Measurements from ENCODE around the gene ZNF354C. TPM values are rescaled to one million over a fixed set of nuclear protein-coding genes. Genes with fewer than 3 reads are reported as not detected.

Gene ZNF354C
- total RNA-seq, 1 donor from 2014 or later: 4.1 TPM

- Histone ChIP-seq H3K27me3 (ENCODE audit: insufficient read depth, low read length) (no peaks in the 10 kb centered on the region), H3K4me1 (ENCODE audit: insufficient read depth, low read length) (no peaks in the 10 kb centered on the region), H3K9ac (ENCODE audit: low read length) (no peak overlapping the region), H3K4me3 (ENCODE audit: insufficient read depth, low read depth, low read length) (no peak overlapping the region), H3K36me3 (ENCODE audit: insufficient read depth, low read length) (no peaks in the 10 kb centered on the region), H3K9me3 (ENCODE audit: insufficient read depth, low read depth, low read length) (peaks cover 19% of the 10 kb centered on the region), H2AFZ (ENCODE audit: low read depth, low read length) (no peak overlapping the region), H3K4me2 (ENCODE audit: low read length) (no peak overlapping the region), H4K20me1 (ENCODE audit: insufficient read depth, low read length) (no peaks in the 10 kb centered on the region), H3K27ac (ENCODE audit: low read depth, low read length) (no peak overlapping the region), H3K79me2 (ENCODE audit: insufficient read depth, low read length) (peaks cover 19% of the 10 kb centered on the region)
- Mint-ChIP-seq H3K36me3 (ENCODE audit: low read depth, unreplicated experiment) (peaks cover 58% of the 10 kb centered on the region), H3K4me1 (ENCODE audit: low read depth, unreplicated experiment) (no peaks in the 10 kb centered on the region), H3K27ac (ENCODE audit: unreplicated experiment) (no peak overlapping the region), H3K27me3 (ENCODE audit: low read depth, unreplicated experiment) (no peaks in the 10 kb centered on the region), H3K4me3 (ENCODE audit: unreplicated experiment) (no peak overlapping the region), H3K9me3 (ENCODE audit: unreplicated experiment) (peaks cover 58% of the 10 kb centered on the region)
- DNase-seq (ENCODE audit: low read depth) (no peak), FAIRE-seq (no peak)
- TF ChIP-seq, protein P1, sequence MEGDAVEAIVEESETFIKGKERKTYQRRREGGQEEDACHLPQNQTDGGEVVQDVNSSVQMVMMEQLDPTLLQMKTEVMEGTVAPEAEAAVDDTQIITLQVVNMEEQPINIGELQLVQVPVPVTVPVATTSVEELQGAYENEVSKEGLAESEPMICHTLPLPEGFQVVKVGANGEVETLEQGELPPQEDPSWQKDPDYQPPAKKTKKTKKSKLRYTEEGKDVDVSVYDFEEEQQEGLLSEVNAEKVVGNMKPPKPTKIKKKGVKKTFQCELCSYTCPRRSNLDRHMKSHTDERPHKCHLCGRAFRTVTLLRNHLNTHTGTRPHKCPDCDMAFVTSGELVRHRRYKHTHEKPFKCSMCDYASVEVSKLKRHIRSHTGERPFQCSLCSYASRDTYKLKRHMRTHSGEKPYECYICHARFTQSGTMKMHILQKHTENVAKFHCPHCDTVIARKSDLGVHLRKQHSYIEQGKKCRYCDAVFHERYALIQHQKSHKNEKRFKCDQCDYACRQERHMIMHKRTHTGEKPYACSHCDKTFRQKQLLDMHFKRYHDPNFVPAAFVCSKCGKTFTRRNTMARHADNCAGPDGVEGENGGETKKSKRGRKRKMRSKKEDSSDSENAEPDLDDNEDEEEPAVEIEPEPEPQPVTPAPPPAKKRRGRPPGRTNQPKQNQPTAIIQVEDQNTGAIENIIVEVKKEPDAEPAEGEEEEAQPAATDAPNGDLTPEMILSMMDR (IDR thresholded peaks at IDR 0.05; ENCODE audit: insufficient read depth, low read depth, low read length): no peak
- no peak for TF ChIP-seq EZH2 (IDR thresholded peaks at IDR 0.05; ENCODE audit: insufficient read depth, low read length)
These were observed 5.5 kb downstream of the ZNF354C start for GRCh38 chr5:179065703-179066102.

DNA sequence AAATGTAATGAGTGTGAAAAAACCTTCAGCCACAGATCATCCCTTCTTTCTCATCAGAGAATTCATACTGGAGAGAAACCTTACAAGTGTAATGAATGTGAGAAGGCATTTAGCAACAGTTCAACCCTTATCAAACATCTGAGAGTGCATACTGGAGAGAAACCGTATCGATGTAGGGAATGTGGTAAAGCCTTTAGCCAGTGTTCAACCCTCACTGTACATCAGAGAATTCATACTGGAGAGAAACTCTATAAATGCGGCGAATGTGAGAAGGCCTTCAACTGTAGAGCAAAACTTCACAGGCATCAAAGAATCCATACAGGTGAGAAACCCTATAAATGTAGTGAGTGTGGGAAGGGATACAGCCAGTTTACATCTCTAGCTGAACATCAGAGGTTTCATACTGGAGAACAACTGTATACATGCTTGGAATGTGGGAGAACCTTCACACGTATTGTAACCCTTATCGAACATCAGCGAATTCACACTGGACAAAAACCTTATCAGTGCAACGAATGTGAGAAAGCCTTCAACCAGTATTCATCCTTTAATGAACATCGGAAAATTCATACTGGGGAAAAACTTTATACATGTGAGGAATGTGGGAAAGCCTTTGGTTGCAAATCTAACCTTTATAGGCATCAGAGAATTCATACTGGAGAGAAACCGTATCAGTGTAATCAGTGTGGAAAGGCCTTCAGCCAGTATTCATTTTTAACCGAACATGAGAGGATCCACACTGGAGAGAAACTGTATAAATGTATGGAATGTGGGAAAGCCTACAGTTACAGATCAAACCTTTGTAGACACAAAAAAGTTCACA, 19.2 kb downstream of the ZNF354C start:
- Mint-ChIP-seq H3K4me3 (ENCODE audit: unreplicated experiment) (no peak overlapping the region), H3K36me3 (ENCODE audit: low read depth, unreplicated experiment) (peaks cover 58% of the 10 kb centered on the region), H3K27ac (ENCODE audit: unreplicated experiment) (no peak overlapping the region), H3K27me3 (ENCODE audit: low read depth, unreplicated experiment) (no peaks in the 10 kb centered on the region), H3K9me3 (ENCODE audit: unreplicated experiment) (peaks cover 69% of the 10 kb centered on the region), H3K4me1 (ENCODE audit: low read depth, unreplicated experiment) (no peaks in the 10 kb centered on the region)
- H2AFZ ChIP-seq (ENCODE audit: low read depth, low read length): no peak overlapping the region
- no peaks in the 10 kb centered on the region for H3K79me2 ChIP-seq (ENCODE audit: insufficient read depth, low read length)
- no peak overlapping the region for H3K9ac ChIP-seq (ENCODE audit: low read length)
- DNase-seq (ENCODE audit: low read depth) (no peak), FAIRE-seq (peak; percentile 47)
- H3K27ac ChIP-seq (ENCODE audit: low read depth, low read length): no peak overlapping the region
- no peaks in the 10 kb centered on the region for H4K20me1 ChIP-seq (ENCODE audit: insufficient read depth, low read length)
- no peaks in the 10 kb centered on the region for H3K4me1 ChIP-seq (ENCODE audit: insufficient read depth, low read length)
- no peak overlapping the region for H3K4me3 ChIP-seq (ENCODE audit: insufficient read depth, low read depth, low read length)
- no peak overlapping the region for H3K4me2 ChIP-seq (ENCODE audit: low read length)
- H3K27me3 ChIP-seq (ENCODE audit: insufficient read depth, low read length): no peaks in the 10 kb centered on the region
- H3K36me3 ChIP-seq (ENCODE audit: insufficient read depth, low read length): peaks cover 39% of the 10 kb centered on the region
- H3K9me3 ChIP-seq (ENCODE audit: insufficient read depth, low read depth, low read length): peaks cover 54% of the 10 kb centered on the region
- TF ChIP-seq, protein P1 (IDR thresholded peaks at IDR 0.05; ENCODE audit: insufficient read depth, low read depth, low read length): no peak
- TF ChIP-seq EZH2 (IDR thresholded peaks at IDR 0.05; ENCODE audit: insufficient read depth, low read length): no peak

- H3K9me3 Mint-ChIP-seq (ENCODE audit: unreplicated experiment): peaks cover 69% of the 10 kb centered on the region
- no peak overlapping the region for H2AFZ ChIP-seq (ENCODE audit: low read depth, low read length)
- DNase-seq (ENCODE audit: low read depth) (no peak), FAIRE-seq (no peak)
- peaks cover under 1% of the 10 kb centered on the region for H3K27me3 Mint-ChIP-seq (ENCODE audit: low read depth, unreplicated experiment)
- H4K20me1 ChIP-seq (ENCODE audit: insufficient read depth, low read length): no peaks in the 10 kb centered on the region
- no peak overlapping the region for H3K9ac ChIP-seq (ENCODE audit: low read length)
- H3K27me3 ChIP-seq (ENCODE audit: insufficient read depth, low read length): no peaks in the 10 kb centered on the region
- H3K4me3 ChIP-seq (ENCODE audit: insufficient read depth, low read depth, low read length): no peak overlapping the region
- no peak overlapping the region for H3K4me3 Mint-ChIP-seq (ENCODE audit: unreplicated experiment)
- no peak for TF ChIP-seq EZH2 (IDR thresholded peaks at IDR 0.05; ENCODE audit: insufficient read depth, low read length)
- TF ChIP-seq, protein P1 (IDR thresholded peaks at IDR 0.05; ENCODE audit: insufficient read depth, low read depth, low read length): no peak
- peaks cover 61% of the 10 kb centered on the region for H3K9me3 ChIP-seq (ENCODE audit: insufficient read depth, low read depth, low read length)
- H3K36me3 ChIP-seq (ENCODE audit: insufficient read depth, low read length): peaks cover 39% of the 10 kb centered on the region
- no peaks in the 10 kb centered on the region for H3K79me2 ChIP-seq (ENCODE audit: insufficient read depth, low read length)
- H3K27ac Mint-ChIP-seq (ENCODE audit: unreplicated experiment): no peak overlapping the region
- H3K27ac ChIP-seq (ENCODE audit: low read depth, low read length): no peak overlapping the region
- peaks cover 52% of the 10 kb centered on the region for H3K36me3 Mint-ChIP-seq (ENCODE audit: low read depth, unreplicated experiment)
- no peak overlapping the region for H3K4me2 ChIP-seq (ENCODE audit: low read length)
- no peaks in the 10 kb centered on the region for H3K4me1 Mint-ChIP-seq (ENCODE audit: low read depth, unreplicated experiment)
- H3K4me1 ChIP-seq (ENCODE audit: insufficient read depth, low read length): no peaks in the 10 kb centered on the region
These were observed 20.6 kb downstream of the ZNF354C start for GRCh38 chr5:179080724-179081123.
